ENCODE measurements around the gene UBA6.

DNA sequence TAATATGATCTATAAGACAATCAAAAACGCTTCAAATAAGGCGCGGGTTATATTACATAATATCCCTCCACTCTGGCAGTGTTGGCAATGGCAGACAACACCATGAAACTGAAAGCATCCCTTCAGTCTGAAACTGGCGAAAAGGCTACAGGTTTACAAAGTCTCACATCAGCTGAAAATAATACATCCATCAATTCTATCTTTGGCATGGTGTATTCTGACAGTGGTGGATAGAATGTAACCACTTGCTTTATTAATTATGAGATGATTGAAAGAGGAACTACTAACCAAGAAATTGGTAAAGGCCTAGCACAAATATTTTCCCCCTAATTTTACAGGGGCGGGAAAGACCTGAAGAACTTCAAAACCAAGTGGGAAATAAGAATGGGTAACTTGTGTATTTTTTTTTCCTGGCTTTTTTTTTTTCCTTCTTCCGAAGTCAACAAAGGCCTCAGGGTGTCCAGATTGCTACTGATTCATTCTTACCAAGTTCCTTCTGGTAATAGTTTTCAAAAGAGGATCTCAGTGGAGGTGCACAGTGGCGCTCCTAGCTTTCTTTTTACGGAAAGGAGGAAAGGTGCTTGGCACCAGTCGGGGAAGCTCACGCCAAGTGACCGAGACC, 728 bp downstream of the UBA6 start:
- TF ChIP-seq CTCF (IDR thresholded peaks at IDR 0.05; ENCODE audit: low read depth, low read length, poor library complexity, severe bottlenecking): no peak
- no peak for TF ChIP-seq EZH2phosphoT487 (IDR thresholded peaks at IDR 0.05; ENCODE audit: borderline replicate concordance, low read length)

Measured in DOHH2 (cell line).